K562 (cell line): Measurements from ENCODE around the gene VPS4B. TPM values are rescaled to one million over a fixed set of nuclear protein-coding genes. Genes with fewer than 3 reads are reported as not detected.

Source experiments
- ATAC-seq: fragments of 200-7000 bp; cut with Tn5 transposase; 3 replicates; pipeline ENCODE4 v1.9.1; 2020; ENCODE audit warnings: moderate library complexity
- BruUV-seq: library from RNA; stranded (reverse); fragments of 400-500 nt; replicated peaks from 2 replicates; lab custom pipeline; 2021; lab: Mats Ljungman, UMichigan
- CTCF ChIA-PET: fragments of 300-600 bp; formaldehyde crosslinking; extraction: SDS; loops from one replicate; lab custom pipeline; 2021; ENCODE audit warnings: low intra/inter-chr PET ratio; lab: Yijun Ruan, JAX
- POLR2A ChIA-PET: fragments of 300-600, 350-650 bp; sonication (Branson Sonifier 250); formaldehyde crosslinking; extraction: SDS; loops from one replicate; lab custom pipeline; 2021; ENCODE audit warnings: antibody characterized with exemption, inconsistent platforms; lab: Yijun Ruan, JAX
- DNase-seq, 4 experiments: peaks; one replicate each; pipeline versions ENCODE4 v3.0.0 to v3.0.0-alpha.2; 2011 to 2018; ENCODE audit warnings: low spot score in 3 of 4, mixed read lengths in 3 of 4; ENCODE audit errors: extremely low read depth in 1 of 4
- FAIRE-seq: peaks from 2 replicates; lab custom pipeline; 2011; peaks lifted over from hg19 to GRCh38; lab: Jason Lieb, UNC
- H2AFZ ChIP-seq: 2 replicates; pipeline ENCODE4 v1.6.0; 2011; ENCODE audit warnings: low read depth, low read length, control low read depth, inconsistent platforms
- H3K27ac ChIP-seq: fragments of 200-600 bp; 3 replicates; pipeline ENCODE4 v1.8.0; 2011; ENCODE audit warnings: low read depth, mild to moderate bottlenecking, control low read depth, inconsistent platforms, low read length, moderate library complexity, mixed read lengths; ENCODE audit errors: extremely low read depth
- H3K27me3 ChIP-seq, 2 experiments: fragments of 300-600 bp in 1 of 2; 2 replicates in 1 of 2; 3 replicates in 1 of 2; pipeline versions ENCODE4 v1.6.0 to v1.8.0; 2011; ENCODE audit warnings: inconsistent platforms in 2 of 2, low read length in 2 of 2, mild to moderate bottlenecking in 1 of 2, mixed read lengths in 1 of 2, moderate library complexity in 1 of 2; ENCODE audit not compliant: control insufficient read depth in 2 of 2, insufficient read depth in 2 of 2
- H3K36me3 ChIP-seq: fragments of 300-600 bp; 3 replicates; pipeline ENCODE4 v1.8.0; 2011; ENCODE audit warnings: mild to moderate bottlenecking, low read length, inconsistent platforms; ENCODE audit not compliant: control insufficient read depth, insufficient read depth
- H3K4me1 ChIP-seq, 2 experiments: fragments of 200-600 bp in 1 of 2; replicated peaks in 1 of 2; 2 replicates in 1 of 2; 3 replicates in 1 of 2; pipeline versions ENCODE4 v1.5.1 to v1.8.0; 2011; ENCODE audit warnings: inconsistent platforms in 2 of 2, low read length in 2 of 2, mild to moderate bottlenecking in 1 of 2, mixed read lengths in 1 of 2, moderate library complexity in 1 of 2; ENCODE audit not compliant: control insufficient read depth in 2 of 2, insufficient read depth in 2 of 2
- H3K4me2 ChIP-seq: 2 replicates; pipeline ENCODE4 v1.6.1; 2011; ENCODE audit warnings: low read length, control low read depth, inconsistent platforms, mixed read lengths; ENCODE audit not compliant: insufficient read depth
- H3K4me3 ChIP-seq: fragments of 200-600 bp; sonication (generic), shearing (Covaris generic); 2 replicates; pipeline ENCODE4 v1.5.1; 2016; ENCODE audit warnings: control low read depth, inconsistent platforms
- H3K79me2 ChIP-seq: fragments of 200-600 bp; 3 replicates; pipeline ENCODE4 v1.8.0; 2011; ENCODE audit warnings: low read length, inconsistent platforms; ENCODE audit not compliant: control insufficient read depth, insufficient read depth
- H3K9ac ChIP-seq, 2 experiments: 2 replicates each; pipeline versions ENCODE4 v1.6.0 to v1.6.1; 2011; ENCODE audit warnings: low read depth in 2 of 2, low read length in 2 of 2, control low read depth in 1 of 2, inconsistent platforms in 1 of 2, mild to moderate bottlenecking in 1 of 2, mixed read lengths in 1 of 2; ENCODE audit not compliant: insufficient read depth in 1 of 2
- H3K9me1 ChIP-seq: one replicate; pipeline ENCODE4 v1.6.0; 2011; ENCODE audit warnings: inconsistent platforms, mild to moderate bottlenecking, low read length, moderate library complexity; ENCODE audit not compliant: control insufficient read depth, insufficient read depth
- H3K9me3 ChIP-seq: replicated peaks from 2 replicates; pipeline ENCODE4 v1.5.1; 2011; ENCODE audit warnings: low read depth, low read length, inconsistent platforms; ENCODE audit not compliant: control insufficient read depth, insufficient read depth
- H4K20me1 ChIP-seq: replicated peaks from 2 replicates; pipeline ENCODE4 v1.6.1; 2011; ENCODE audit warnings: low read length, inconsistent platforms, mixed read lengths; ENCODE audit not compliant: control insufficient read depth, insufficient read depth
- HDGF ChIP-seq: fragments of 450-650 bp; IDR thresholded peaks from 2 replicates; pipeline ENCODE4 v1.6.1; 2016
- KLF10 ChIP-seq: fragments of 250-450 bp; sonication (Bioruptor Pico); IDR thresholded peaks from 2 replicates; pipeline ENCODE4 v1.6.1; 2021; ENCODE audit warnings: matching md5 sums
- WGBS: fragments of 100-300 bp; shearing (Covaris generic); methylation state at CpG from one replicate; pipeline ENCODE4 v1.1.6; 2016; ENCODE audit warnings: low coverage, mixed read lengths; ENCODE audit not compliant: insufficient coverage; ENCODE audit errors: missing lambda C conversion rate; 5-methylcytosine and 5-hydroxymethylcytosine counted together
- in situ Hi-C: fragments of 300-500 bp; cut with MboI; formaldehyde crosslinking; loops from 4 replicates; pipeline ENCODE4 v1.15.0; 2018; ENCODE audit warnings: inconsistent platforms, mixed read lengths
- intact Hi-C: fragments of 100-400 bp; cut with micrococcal nuclease; formaldehyde crosslinking; loops from 2 replicates; pipeline ENCODE4 v1.14.2; 2022
- polyA plus RNA-seq, 8 experiments: library from polyadenylated mRNA; depleted of rRNA in 4 of 8; stranded (reverse) in 5 of 8; unstranded in 3 of 8; fragments of >200 nt; fragmentation: Nextera tagmentation in 2 of 8; fragmentation: Illumina TruSeq in 1 of 8; extraction: Ambion mirVana in 2 of 8; extraction: Trizol in 1 of 8; gene quantifications; 2 replicates each; pipeline versions ENCODE4 v1.2.1 to v1.2.3, GENCODE V29; 2011 to 2014; ENCODE audit warnings: inconsistent platforms in 1 of 8, missing spikeins in 1 of 8
- total RNA-seq, 7 experiments: library from RNA; depleted of rRNA in 6 of 7; stranded (reverse); fragments of >200 nt in 6 of 7; fragmentation: Illumina TruSeq in 2 of 7; extraction: Trizol in 2 of 7; gene quantifications; 2 replicates each; pipeline versions ENCODE4 v1.2.1 to v1.2.3, GENCODE V29; 2011 to 2021; ENCODE audit warnings: low replicate concordance in 1 of 7
- TF ChIP-seq, protein P1 (sequence below): fragments of 450-650 bp; IDR thresholded peaks from 2 replicates; pipeline ENCODE4 v1.6.1; 2016; ENCODE audit warnings: low read depth

Gene VPS4B
- total and polyA plus RNA-seq, 9 of the 15 experiments (the other 6 are each of a cell fraction or from before 2014, with no cell fraction given), result 7.3 to 16.4 (median 10.4) TPM

GRCh38 chr18:63394954-63395353 lies 27.3 kb downstream of the VPS4B start:
- DNase-seq (no peak), ATAC-seq (no peak), FAIRE-seq (no peak)
- Histone ChIP-seq H3K36me3 (peaks cover 44% of the 10 kb centered on the region; the same call in 2 of the 3 replicates), H4K20me1 (no peaks in the 10 kb centered on the region), H3K9me3 (no peaks in the 10 kb centered on the region), H2AFZ (no peak overlapping the region), H3K27ac (no peak overlapping the region), H3K4me1 (no peaks in the 10 kb centered on the region), H3K4me3 (no peak overlapping the region), H3K9ac (no peak overlapping the region), H3K79me2 (no peaks in the 10 kb centered on the region), H3K27me3 (no peaks in the 10 kb centered on the region), H3K4me2 (no peak overlapping the region), H3K9me1 (no peaks in the 10 kb centered on the region)
- POLR2A ChIA-PET, result interaction anchor here (0.6 to 1.5 kb wide), 4 partner anchors 14 to 843 kb away, joined by 3 to 5 read pairs (median 4); partner anchors contain the start of gene VPS4B
- in situ Hi-C loops, result no loop called here
- 90% methylated on average over 3 of the region's 3 CpGs for whole genome bisulfite sequencing
- intact Hi-C loops, result no loop called here
- TF ChIP-seq, protein P1, sequence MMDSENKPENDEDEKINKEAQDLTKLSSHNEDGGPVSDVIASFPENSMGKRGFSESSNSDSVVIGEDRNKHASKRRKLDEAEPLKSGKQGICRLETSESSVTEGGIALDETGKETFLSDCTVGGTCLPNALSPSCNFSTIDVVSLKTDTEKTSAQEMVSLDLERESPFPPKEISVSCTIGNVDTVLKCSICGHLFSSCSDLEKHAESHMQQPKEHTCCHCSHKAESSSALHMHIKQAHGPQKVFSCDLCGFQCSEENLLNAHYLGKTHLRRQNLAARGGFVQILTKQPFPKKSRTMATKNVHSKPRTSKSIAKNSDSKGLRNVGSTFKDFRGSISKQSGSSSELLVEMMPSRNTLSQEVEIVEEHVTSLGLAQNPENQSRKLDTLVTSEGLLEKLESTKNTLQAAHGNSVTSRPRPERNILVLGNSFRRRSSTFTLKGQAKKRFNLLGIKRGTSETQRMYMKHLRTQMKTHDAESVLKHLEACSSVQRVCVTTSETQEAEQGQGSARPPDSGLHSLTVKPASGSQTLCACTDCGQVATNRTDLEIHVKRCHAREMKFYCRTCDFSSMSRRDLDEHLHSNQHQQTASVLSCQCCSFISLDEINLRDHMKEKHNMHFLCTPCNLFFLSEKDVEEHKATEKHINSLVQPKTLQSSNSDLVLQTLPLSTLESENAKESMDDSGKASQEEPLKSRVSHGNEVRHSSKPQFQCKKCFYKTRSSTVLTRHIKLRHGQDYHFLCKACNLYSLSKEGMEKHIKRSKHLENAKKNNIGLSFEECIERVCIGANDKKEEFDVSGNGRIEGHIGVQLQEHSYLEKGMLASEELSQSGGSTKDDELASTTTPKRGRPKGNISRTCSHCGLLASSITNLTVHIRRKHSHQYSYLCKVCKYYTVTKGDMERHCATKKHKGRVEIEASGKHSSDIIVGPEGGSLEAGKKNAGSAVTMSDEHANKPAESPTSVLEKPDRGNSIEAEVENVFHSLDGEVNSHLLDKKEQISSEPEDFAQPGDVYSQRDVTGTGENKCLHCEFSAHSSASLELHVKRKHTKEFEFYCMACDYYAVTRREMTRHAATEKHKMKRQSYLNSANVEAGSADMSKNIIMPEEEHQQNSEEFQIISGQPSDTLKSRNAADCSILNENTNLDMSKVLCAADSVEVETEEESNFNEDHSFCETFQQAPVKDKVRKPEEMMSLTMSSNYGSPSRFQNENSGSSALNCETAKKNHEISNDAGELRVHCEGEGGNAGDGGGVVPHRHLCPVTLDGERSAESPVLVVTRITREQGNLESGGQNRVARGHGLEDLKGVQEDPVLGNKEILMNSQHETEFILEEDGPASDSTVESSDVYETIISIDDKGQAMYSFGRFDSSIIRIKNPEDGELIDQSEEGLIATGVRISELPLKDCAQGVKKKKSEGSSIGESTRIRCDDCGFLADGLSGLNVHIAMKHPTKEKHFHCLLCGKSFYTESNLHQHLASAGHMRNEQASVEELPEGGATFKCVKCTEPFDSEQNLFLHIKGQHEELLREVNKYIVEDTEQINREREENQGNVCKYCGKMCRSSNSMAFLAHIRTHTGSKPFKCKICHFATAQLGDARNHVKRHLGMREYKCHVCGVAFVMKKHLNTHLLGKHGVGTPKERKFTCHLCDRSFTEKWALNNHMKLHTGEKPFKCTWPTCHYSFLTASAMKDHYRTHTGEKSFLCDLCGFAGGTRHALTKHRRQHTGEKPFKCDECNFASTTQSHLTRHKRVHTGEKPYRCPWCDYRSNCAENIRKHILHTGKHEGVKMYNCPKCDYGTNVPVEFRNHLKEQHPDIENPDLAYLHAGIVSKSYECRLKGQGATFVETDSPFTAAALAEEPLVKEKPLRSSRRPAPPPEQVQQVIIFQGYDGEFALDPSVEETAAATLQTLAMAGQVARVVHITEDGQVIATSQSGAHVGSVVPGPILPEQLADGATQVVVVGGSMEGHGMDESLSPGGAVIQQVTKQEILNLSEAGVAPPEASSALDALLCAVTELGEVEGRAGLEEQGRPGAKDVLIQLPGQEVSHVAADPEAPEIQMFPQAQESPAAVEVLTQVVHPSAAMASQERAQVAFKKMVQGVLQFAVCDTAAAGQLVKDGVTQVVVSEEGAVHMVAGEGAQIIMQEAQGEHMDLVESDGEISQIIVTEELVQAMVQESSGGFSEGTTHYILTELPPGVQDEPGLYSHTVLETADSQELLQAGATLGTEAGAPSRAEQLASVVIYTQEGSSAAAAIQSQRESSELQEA, result no peak
- TF ChIP-seq KLF10 (CRISPR knock-in tag) (no peak), HDGF (no peak)
- BruUV-seq, result no TSS peak
- CTCF ChIA-PET, result no interaction called here
